Activated CD8-positive, alpha-beta T cell treated with anti-CD3 and anti-CD28 coated beads for 36 hours (primary cell): Measurements from ENCODE around the gene TCF4. TPM values are rescaled to one million over a fixed set of nuclear protein-coding genes. Genes with fewer than 3 reads are reported as not detected.

Source experiments
- ATAC-seq: fragments of 200-7000 bp; cut with Tn5 transposase; one replicate; pipeline ENCODE4 v1.10.0; 2021; ENCODE audit warnings: mild to moderate bottlenecking, moderate library complexity
- CTCF ChIA-PET: fragments of 350-600 bp; sonication (Branson Sonifier 250); formaldehyde crosslinking; loops from one replicate; lab custom pipeline; 2021; ENCODE audit warnings: antibody characterized with exemption; lab: Charles Lee
- POLR2A ChIA-PET: fragments of 350-600 bp; sonication (Branson Sonifier 250); formaldehyde crosslinking; loops from one replicate; lab custom pipeline; 2021; ENCODE audit warnings: antibody characterized with exemption; lab: Charles Lee
- DNase-seq: peaks from one replicate; pipeline ENCODE4 v3.0.0-alpha.2; 2020
- H3K27ac Mint-ChIP-seq: one replicate; pipeline ENCODE4 v1.8.0; 2021; ENCODE audit warnings: mild to moderate bottlenecking, mixed read lengths
- H3K27me3 Mint-ChIP-seq: one replicate; pipeline ENCODE4 v1.8.0; 2021; ENCODE audit warnings: mixed read lengths
- H3K36me3 Mint-ChIP-seq: one replicate; pipeline ENCODE4 v1.8.0; 2021; ENCODE audit warnings: low read depth, mixed read lengths
- H3K4me1 Mint-ChIP-seq: one replicate; pipeline ENCODE4 v1.8.0; 2021; ENCODE audit warnings: low read depth, mixed read lengths
- H3K4me3 Mint-ChIP-seq: one replicate; pipeline ENCODE4 v1.8.0; 2021; ENCODE audit warnings: mild to moderate bottlenecking, moderate library complexity, mixed read lengths
- H3K9me3 Mint-ChIP-seq: one replicate; pipeline ENCODE4 v1.8.0; 2021; ENCODE audit warnings: mixed read lengths
- CTCF ChIP-seq: fragments of 200-600 bp; IDR thresholded peaks from one replicate; pipeline ENCODE4 v1.8.0; 2022; ENCODE audit warnings: antibody characterized with exemption, mild to moderate bottlenecking
- intact Hi-C: fragments of 100-400 bp; cut with micrococcal nuclease; formaldehyde crosslinking; loops from one replicate; pipeline ENCODE4 v1.10.0; 2022
- total RNA-seq, 2 experiments: library from RNA; stranded (reverse); gene quantifications; one replicate each; pipeline ENCODE4 v1.2.3, GENCODE V29; 2021

The TCF4 gene
- total RNA-seq, 2 experiments from 2014 or later = 1.2 to 1.4 TPM

GRCh38 chr18:55296115-55296514 is 291.9 kb downstream of the TCF4 start:
- DNase-seq (no peak), ATAC-seq (no peak)
- H3K27ac Mint-ChIP-seq = no peak overlapping the region
- no peak overlapping the region for H3K4me3 Mint-ChIP-seq
- no peaks in the 10 kb centered on the region for H3K36me3 Mint-ChIP-seq
- peaks cover 3% of the 10 kb centered on the region for H3K9me3 Mint-ChIP-seq
- no peak for TF ChIP-seq CTCF
- POLR2A ChIA-PET = no interaction called here
- intact Hi-C loops = no loop called here
- CTCF ChIA-PET = no interaction called here
- H3K27me3 Mint-ChIP-seq = no peaks in the 10 kb centered on the region
- H3K4me1 Mint-ChIP-seq = no peaks in the 10 kb centered on the region

GRCh38 chr18:55290898-55291297 is 297.1 kb downstream of the TCF4 start:
- TF ChIP-seq CTCF = no peak
- intact Hi-C loops = no loop called here
- Mint-ChIP-seq H3K4me3 (no peak overlapping the region), H3K9me3 (no peaks in the 10 kb centered on the region), H3K4me1 (no peaks in the 10 kb centered on the region), H3K36me3 (no peaks in the 10 kb centered on the region), H3K27me3 (no peaks in the 10 kb centered on the region), H3K27ac (no peak overlapping the region)
- ATAC-seq (no peak), DNase-seq (no peak)
- ChIA-PET CTCF (interaction anchor here (0.7 kb wide), 1 partner anchor 55 kb away, joined by 3 read pairs; no protein-coding TSS in a partner anchor), POLR2A (no interaction called here)

GRCh38 chr18:55289775-55290174 is 298.2 kb downstream of the TCF4 start:
- ChIA-PET CTCF (no interaction called here), POLR2A (no interaction called here)

GRCh38 chr18:55289048-55289447 is 298.9 kb downstream of the TCF4 start:
- H3K27me3 Mint-ChIP-seq = no peaks in the 10 kb centered on the region
- H3K4me1 Mint-ChIP-seq = no peaks in the 10 kb centered on the region
- H3K36me3 Mint-ChIP-seq = no peaks in the 10 kb centered on the region
- ATAC-seq (no peak), DNase-seq (no peak)
- no peak overlapping the region for H3K4me3 Mint-ChIP-seq
- ChIA-PET CTCF (no interaction called here), POLR2A (no interaction called here)
- intact Hi-C loops = no loop called here
- no peak overlapping the region for H3K27ac Mint-ChIP-seq
- TF ChIP-seq CTCF = no peak
- no peaks in the 10 kb centered on the region for H3K9me3 Mint-ChIP-seq

More at GRCh38 chr18:55289775-55290174, 298.2 kb downstream of the TCF4 start:
- Mint-ChIP-seq H3K36me3 (no peaks in the 10 kb centered on the region), H3K9me3 (no peaks in the 10 kb centered on the region), H3K4me1 (no peaks in the 10 kb centered on the region), H3K27ac (no peak overlapping the region), H3K27me3 (no peaks in the 10 kb centered on the region), H3K4me3 (no peak overlapping the region)
- intact Hi-C loops = no loop called here
- DNase-seq = no peak
- no peak for TF ChIP-seq CTCF
- no peak for ATAC-seq

- Mint-ChIP-seq H3K4me3 (no peak overlapping the region), H3K4me1 (no peaks in the 10 kb centered on the region), H3K27me3 (no peaks in the 10 kb centered on the region), H3K36me3 (no peaks in the 10 kb centered on the region), H3K27ac (no peak overlapping the region), H3K9me3 (no peaks in the 10 kb centered on the region)
- ATAC-seq (no peak), DNase-seq (no peak)
- no peak for TF ChIP-seq CTCF
- ChIA-PET POLR2A (no interaction called here), CTCF (no interaction called here)
- intact Hi-C loops = no loop called here
These were observed 299.8 kb downstream of the TCF4 start for GRCh38 chr18:55287935-55288868.
